HL-60 (cell line): ENCODE measurements around the gene CADM2.

Source experiments
- DNase-seq, 2 experiments: peaks; one replicate each; pipeline ENCODE4 v3.0.0-alpha.2; 2010 to 2020; ENCODE audit warnings: low read depth in 1 of 2, low spot score in 1 of 2
- H3K27ac ChIP-seq: fragments of 250-450 bp; sonication (Bioruptor Pico); replicated peaks from 2 replicates; pipeline ENCODE4 v1.5.1; 2020; ENCODE audit warnings: mild to moderate bottlenecking, moderate library complexity
- H3K27me3 ChIP-seq: fragments of 250-450 bp; sonication (Bioruptor Pico); 2 replicates; pipeline ENCODE4 v1.5.1; 2021; ENCODE audit warnings: mild to moderate bottlenecking, moderate library complexity; ENCODE audit not compliant: insufficient read depth, poor library complexity, severe bottlenecking
- H3K4me3 ChIP-seq: replicated peaks from 2 replicates; pipeline ENCODE4 v1.5.1; 2011; ENCODE audit warnings: mild to moderate bottlenecking, control low read depth, low read length; ENCODE audit not compliant: insufficient read depth
- GABPA ChIP-seq: IDR thresholded peaks from 2 replicates; pipeline ENCODE4 v1.6.1; 2012; ENCODE audit warnings: low read depth
- POLR2AphosphoS5 ChIP-seq: IDR thresholded peaks from 2 replicates; pipeline ENCODE4 v1.6.1; 2012; ENCODE audit warnings: low read depth
- SPI1 ChIP-seq: IDR thresholded peaks from 2 replicates; pipeline ENCODE4 v1.6.1; 2012; ENCODE audit warnings: low read depth, mild to moderate bottlenecking, borderline replicate concordance
- TF ChIP-seq, protein P1 (sequence below): IDR thresholded peaks from one replicate; pipeline ENCODE4 v1.5.1; 2011; ENCODE audit warnings: low read length, control low read depth, inconsistent platforms; ENCODE audit not compliant: insufficient read depth
- TF ChIP-seq, protein P2 (sequence below): IDR thresholded peaks from 2 replicates; pipeline ENCODE4 v1.6.1; 2012; ENCODE audit warnings: low read depth; ENCODE audit not compliant: insufficient replicate concordance

The CADM2 gene

DNA sequence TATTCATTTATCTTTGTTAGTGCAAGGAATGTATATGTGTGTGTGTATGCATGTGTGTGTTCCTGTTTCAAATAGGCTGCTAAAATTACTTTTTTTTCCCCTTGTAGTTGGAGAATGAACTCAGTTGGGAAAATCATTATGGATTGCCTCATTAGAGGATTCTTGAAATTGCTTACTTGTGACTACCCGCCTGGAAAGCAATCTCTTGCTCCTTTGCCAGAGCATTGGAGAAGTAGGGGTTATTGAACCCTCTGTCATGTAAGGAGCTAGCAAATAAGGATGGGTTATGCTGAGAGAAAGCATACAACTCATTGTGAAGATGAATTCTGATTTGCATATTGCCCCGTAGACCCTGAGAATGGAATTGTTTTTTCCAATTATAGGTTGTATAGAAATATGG, 474.5 kb downstream of the CADM2 start:
- DNase-seq, result no peak
- no peaks in the 10 kb centered on the region for H3K27me3 ChIP-seq
- no peak overlapping the region for H3K4me3 ChIP-seq
- TF ChIP-seq SPI1, result no peak
- H3K27ac ChIP-seq, result no peak overlapping the region

DNA sequence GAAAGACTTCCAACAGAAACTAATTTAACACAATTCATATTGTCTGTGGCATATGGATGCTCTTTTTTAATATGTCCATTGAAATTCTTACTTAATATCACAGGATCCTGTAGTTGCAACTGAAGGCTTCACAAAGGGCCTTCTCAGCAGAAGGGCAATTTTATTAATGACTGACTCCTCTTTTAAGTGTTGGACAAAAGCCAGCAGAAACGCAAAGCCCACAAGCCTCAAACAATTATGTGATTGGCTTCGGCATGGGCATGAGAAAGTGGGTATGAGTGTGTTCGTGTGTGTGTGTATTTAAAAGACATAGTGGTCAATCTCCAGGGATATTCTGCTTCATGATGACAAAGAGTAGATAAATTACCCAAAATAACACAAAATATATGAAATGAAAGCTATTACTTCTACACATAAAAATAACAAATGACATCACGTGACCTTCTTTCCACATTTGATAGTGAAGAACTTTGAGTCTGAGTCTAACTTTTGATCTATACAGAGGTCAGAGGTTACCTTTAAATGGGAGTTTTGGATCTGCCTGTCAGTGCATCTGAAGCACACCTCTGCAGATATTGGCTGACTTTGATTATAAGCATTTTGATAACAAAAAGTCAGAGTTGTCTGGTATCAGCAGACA, 496.9 kb downstream of the CADM2 start:
- Histone ChIP-seq H3K27ac (no peak overlapping the region), H3K27me3 (no peaks in the 10 kb centered on the region), H3K4me3 (no peak overlapping the region)
- TF ChIP-seq SPI1 (no peak), POLR2AphosphoS5 (no peak), GABPA (no peak)
- TF ChIP-seq, protein P1, sequence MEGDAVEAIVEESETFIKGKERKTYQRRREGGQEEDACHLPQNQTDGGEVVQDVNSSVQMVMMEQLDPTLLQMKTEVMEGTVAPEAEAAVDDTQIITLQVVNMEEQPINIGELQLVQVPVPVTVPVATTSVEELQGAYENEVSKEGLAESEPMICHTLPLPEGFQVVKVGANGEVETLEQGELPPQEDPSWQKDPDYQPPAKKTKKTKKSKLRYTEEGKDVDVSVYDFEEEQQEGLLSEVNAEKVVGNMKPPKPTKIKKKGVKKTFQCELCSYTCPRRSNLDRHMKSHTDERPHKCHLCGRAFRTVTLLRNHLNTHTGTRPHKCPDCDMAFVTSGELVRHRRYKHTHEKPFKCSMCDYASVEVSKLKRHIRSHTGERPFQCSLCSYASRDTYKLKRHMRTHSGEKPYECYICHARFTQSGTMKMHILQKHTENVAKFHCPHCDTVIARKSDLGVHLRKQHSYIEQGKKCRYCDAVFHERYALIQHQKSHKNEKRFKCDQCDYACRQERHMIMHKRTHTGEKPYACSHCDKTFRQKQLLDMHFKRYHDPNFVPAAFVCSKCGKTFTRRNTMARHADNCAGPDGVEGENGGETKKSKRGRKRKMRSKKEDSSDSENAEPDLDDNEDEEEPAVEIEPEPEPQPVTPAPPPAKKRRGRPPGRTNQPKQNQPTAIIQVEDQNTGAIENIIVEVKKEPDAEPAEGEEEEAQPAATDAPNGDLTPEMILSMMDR, result no peak
- TF ChIP-seq, protein P2, sequence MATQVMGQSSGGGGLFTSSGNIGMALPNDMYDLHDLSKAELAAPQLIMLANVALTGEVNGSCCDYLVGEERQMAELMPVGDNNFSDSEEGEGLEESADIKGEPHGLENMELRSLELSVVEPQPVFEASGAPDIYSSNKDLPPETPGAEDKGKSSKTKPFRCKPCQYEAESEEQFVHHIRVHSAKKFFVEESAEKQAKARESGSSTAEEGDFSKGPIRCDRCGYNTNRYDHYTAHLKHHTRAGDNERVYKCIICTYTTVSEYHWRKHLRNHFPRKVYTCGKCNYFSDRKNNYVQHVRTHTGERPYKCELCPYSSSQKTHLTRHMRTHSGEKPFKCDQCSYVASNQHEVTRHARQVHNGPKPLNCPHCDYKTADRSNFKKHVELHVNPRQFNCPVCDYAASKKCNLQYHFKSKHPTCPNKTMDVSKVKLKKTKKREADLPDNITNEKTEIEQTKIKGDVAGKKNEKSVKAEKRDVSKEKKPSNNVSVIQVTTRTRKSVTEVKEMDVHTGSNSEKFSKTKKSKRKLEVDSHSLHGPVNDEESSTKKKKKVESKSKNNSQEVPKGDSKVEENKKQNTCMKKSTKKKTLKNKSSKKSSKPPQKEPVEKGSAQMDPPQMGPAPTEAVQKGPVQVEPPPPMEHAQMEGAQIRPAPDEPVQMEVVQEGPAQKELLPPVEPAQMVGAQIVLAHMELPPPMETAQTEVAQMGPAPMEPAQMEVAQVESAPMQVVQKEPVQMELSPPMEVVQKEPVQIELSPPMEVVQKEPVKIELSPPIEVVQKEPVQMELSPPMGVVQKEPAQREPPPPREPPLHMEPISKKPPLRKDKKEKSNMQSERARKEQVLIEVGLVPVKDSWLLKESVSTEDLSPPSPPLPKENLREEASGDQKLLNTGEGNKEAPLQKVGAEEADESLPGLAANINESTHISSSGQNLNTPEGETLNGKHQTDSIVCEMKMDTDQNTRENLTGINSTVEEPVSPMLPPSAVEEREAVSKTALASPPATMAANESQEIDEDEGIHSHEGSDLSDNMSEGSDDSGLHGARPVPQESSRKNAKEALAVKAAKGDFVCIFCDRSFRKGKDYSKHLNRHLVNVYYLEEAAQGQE, result no peak
- no peak for DNase-seq

DNA sequence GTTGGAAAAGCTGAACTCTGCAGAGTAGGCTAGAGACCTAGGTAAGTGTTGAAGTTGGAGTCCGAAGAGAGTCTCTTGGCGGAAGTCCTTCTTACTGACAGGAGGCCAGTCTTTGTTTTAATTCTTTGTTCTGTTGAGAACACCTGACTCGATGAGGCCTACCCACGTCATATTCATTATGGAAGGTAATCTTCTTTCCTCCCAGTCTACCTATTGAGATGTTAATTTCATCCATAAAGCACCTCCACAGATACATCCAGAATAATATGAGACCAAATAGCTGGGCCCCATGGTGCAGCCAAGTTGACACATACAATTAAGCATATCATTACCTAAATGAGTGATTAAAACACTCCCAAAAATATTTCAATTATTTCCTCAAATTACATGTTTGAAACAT, 515.5 kb downstream of the CADM2 start:
- Histone ChIP-seq H3K27ac (no peak overlapping the region), H3K4me3 (no peak overlapping the region), H3K27me3 (no peaks in the 10 kb centered on the region)
- DNase-seq, result no peak
- TF ChIP-seq GABPA, result no peak
- TF ChIP-seq SPI1, result no peak
- TF ChIP-seq, protein P2, result no peak
- TF ChIP-seq, protein P1, result no peak

DNA sequence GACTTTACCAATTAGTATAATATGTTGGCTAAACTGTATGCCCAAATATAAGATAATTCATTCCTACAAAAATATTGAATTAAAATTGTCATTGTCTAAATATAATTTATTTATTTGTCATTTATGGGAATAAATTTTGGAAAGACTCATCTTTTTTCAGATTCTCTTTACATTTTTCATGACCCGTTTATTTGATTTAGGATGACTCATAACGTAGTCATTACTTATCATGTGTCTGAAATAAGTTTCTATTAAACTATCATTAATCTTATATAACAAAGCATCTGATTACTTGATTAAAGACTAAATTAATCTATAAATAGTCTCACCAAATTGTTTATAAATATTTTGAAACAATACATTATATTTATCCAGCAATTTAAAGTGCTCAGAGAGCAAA, 516.6 kb downstream of the CADM2 start:
- Histone ChIP-seq H3K27me3 (no peaks in the 10 kb centered on the region), H3K27ac (no peak overlapping the region), H3K4me3 (no peak overlapping the region)
- no peak for DNase-seq
- TF ChIP-seq, protein P2, result no peak
- TF ChIP-seq, protein P1, result no peak
- TF ChIP-seq SPI1 (no peak), GABPA (no peak), POLR2AphosphoS5 (no peak)
